Stimulated activated CD8-positive, alpha-beta memory T cell treated with anti-CD3 and anti-CD28 coated beads, Interleukin-12 subunit alpha, Interleukin-12 subunit beta, amount 100 ng/mL, for 24 hours (primary cell): ENCODE data around the gene GALNT16.
"Not testable (repeated sequence)": the region's sequence is repeated elsewhere in the genome, so short reads cannot be mapped to it uniquely, and the experiment has no call there.

ENCODE experiments used
- DNase-seq: peaks from one replicate; pipeline ENCODE4 v3.0.0-alpha.2; 2020; ENCODE audit errors: extremely low read depth

GALNT16 gene

GRCh38 chr14:69259527-69260189 is at the start of gene GALNT16:
GALNT16 (plus strand) TSS chr14:69260158; CDS start chr14:69260291, 133 bp downstream.
- DNase-seq, result no peak

DNA sequence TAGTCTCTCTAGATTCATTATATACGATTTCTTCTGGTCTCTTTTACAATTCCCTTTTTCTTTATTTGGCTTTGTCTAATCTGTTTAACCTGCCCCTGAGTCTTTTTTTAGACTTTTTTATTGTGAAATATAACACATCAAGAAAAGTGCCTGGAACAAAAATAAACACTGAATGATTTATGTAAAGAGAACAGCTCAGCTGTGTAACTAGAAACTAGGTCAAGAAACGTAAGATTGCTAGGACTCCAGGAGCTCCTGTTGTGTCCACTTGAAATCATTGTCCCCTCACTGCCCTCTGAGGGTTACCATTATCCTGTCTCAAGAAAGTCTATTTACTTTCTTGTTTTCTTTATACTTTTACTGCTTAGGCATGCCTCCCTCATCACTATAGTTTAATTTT is 45.6 kb upstream of the GALNT16 start:
- no peak for DNase-seq

GRCh38 chr14:69217663-69218062 is 42.3 kb upstream of the GALNT16 start:
- DNase-seq, result not testable (repeated sequence)

DNA sequence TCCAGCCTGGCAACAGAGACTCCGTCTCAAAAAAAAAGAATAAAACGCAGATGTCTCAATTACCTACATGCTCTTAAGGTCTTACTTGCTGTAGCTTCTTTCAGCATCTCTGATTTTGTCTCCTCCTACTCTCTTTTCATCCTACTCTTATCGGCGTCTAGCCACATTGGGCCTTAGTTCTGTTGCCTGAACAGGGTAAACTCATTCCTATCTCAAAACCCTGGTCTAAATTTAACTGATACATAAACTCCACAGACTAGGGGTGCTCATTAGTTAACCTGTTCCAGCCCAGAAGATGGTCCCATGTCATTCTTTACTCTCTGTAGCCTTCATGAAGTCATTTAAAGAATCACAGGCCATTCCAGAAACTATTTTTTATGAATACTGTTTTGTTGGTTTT is 35.0 kb upstream of the GALNT16 start:
- DNase-seq, result no peak

DNA sequence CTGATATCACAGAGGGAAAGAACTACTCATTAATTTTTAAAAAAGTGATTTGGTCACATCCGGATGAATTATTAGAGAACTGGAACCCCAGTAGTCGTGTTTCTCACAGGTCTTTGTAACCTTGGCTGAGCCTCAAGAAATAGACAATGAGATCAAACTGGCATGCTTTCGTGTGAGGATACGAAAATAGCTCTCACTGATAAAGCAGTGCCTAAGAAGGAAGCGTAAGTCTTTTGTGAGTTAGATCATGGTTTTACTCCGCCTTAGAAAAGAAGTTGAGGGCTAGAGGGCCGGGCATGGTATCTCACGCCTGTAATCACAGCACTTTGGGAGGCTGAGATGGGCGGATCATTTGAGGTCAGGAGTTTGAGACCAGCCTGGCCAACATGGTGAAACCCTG is 33.8 kb upstream of the GALNT16 start:
- DNase-seq, result no peak

DNA sequence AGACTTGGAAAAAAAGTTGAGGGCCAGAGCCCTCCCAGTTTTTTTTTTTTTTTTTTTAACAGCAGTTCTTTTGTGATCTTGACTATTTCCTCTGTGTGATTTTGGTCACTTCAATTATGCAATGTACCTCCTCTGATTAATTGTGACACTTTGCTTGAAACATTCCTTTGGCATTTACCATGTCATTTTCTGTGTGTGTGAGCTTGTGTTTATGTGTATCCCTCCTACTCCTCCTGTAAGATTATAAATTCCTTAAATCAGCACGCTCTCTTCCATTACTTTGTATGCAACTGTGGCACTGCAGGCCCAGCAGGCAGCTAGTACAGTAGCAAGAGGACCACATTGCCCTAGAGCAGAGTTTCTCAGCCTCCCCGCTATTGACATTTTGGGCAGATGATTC is 33.2 kb upstream of the GALNT16 start:
- DNase-seq, result no peak

DNA sequence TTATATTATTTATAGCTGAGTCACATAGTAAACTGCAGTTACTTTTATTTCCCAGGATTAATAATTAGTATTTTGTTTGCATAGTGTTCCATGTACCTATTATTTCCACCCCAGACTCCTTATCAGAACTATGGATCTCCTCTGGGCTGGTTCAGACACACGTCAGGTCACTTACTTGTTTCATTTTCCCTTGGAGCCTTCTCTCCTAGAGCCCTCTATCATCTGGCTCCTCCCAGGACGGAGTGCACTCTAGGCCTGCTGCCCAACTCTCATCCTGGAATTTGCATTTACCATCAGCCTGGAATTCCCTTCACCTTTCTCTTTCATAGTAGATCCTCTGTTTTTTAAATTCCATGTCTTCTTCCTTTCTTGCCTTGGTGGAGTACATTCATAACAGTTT is 28.5 kb upstream of the GALNT16 start:
- no peak for DNase-seq

DNA sequence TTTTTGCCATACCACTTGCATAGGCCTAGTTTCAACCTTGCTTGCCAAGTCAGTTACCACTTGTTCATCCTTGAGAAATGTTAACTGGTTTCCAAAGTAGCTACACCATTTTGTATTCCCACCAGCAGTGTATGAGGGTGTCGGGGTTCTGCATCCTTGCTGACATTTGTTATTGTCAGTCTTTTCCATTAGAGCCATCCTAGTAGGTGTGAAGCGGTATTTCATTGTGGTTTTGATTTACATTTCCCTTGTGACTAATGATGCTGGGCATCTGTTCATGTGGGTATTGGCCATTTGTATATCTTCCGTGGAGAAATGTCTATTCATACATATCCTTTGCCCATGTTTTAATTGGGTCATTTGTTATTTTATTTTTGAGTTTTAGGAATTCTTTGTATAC is 27.6 kb upstream of the GALNT16 start:
- DNase-seq, result no peak

GRCh38 chr14:69234106-69234505 is 25.9 kb upstream of the GALNT16 start:
- no peak for DNase-seq

GRCh38 chr14:69235708-69236107 is 24.2 kb upstream of the GALNT16 start:
- DNase-seq, result no peak

DNA sequence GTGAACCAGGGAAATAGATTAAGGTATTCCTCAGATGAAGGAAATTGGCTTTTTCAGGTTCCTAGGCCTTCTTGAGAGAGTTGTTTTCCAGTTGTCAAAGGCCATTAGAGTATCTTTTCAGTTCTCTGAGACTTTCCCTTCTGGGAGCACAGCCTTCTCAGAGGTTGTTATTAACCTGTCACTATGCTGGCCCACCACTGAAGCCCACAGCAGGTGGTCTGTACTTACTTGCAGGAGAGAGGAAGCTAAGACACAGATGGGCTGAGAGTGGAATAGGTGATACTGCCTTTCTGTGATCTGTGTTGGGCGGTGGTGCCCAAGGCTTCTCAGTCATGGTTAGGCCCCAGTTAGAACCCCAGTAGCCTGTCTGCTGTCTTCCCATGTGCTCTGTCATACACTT is 22.8 kb upstream of the GALNT16 start:
- no peak for DNase-seq

DNA sequence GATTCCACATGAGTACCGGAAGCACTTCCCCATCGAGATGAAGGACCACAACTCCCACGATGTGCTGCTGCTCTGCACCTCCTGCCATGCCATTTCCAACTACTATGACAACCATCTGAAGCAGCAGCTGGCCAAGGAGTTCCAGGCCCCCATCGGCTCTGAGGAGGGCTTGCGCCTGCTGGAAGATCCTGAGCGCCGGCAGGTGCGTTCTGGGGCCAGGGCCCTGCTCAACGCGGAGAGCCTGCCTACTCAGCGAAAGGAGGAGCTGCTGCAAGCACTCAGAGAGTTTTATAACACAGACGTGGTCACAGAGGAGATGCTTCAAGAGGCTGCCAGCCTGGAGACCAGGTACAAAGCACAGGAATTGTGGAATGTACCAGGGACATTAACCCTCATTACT is 22.4 kb upstream of the GALNT16 start:
- no peak for DNase-seq

DNA sequence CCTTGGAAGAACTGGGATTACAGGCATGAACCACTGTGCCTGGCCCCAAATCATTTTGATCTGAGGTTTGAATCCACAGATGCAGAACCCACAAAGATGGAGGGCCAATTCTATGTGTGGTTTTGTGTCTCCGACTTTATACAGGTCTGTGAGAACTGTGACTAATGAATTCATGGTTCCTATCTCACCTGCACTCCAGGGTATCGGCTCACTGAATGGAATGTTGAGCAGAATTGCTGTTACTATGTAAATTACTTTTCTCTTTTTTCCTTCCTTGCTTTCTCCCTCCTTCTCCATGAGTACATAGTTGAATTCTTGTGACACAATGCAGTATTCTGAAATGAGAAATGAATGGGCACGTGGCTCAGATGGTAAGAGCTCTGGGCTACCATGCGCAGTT is 21.1 kb upstream of the GALNT16 start:
- DNase-seq, result no peak

DNA sequence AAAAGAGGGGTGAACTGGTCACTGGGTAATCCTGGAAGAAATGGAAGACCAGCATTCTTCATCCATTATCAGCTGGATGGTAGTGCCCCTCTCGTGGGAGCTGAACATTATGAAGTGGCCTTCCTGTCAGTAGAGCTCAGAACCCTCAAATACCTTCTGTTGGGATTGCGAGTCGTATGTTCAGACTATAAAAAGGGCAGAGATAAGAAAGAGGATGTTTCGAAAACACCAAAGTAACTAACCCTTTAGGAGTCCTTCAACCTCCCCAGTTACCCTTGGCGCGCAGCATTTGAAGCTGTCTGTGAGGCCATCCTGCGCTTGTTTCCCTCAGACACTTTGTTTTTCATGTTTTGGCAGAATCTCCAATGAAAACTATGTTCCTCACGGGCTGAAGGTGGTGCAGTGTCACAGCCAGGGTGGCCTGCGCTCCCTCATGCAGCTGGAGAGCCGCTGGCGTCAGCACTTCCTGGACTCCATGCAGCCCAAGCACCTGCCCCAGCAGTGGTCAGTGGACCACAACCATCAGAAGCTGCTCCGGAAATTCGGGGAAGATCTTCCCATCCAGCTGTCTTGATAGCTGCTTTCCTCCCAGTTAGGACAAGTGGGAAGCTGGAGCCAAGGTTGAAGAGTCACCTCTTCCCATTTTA is 19.3 kb upstream of the GALNT16 start:
- no peak for DNase-seq

DNA sequence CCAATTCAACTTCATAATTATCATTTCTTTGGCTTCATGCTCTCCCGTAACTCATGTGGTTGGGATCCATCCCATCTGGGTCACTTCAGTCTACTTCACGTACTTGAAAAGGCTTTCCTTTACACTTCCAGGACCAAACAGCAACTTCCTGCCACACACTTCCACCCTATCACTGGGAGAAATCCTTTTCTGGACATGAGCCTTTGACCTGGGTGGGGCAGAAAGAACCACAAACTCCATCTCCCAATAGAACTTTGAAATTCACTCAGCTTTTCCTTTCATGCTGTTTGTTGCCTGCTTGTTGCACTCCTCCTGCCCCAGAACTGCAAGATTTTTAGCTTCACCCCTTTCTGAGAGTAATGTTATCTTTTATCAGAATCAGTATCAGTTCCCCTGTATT is 18.4 kb upstream of the GALNT16 start:
- no peak for DNase-seq

GRCh38 chr14:69242311-69243224 is 17.4 kb upstream of the GALNT16 start:
- DNase-seq, result no peak

GRCh38 chr14:69244946-69245345 is 15.0 kb upstream of the GALNT16 start:
- no peak for DNase-seq

- DNase-seq, result no peak
These were observed 13.6 kb upstream of the GALNT16 start for GRCh38 chr14:69246331-69246730.

- DNase-seq, result no peak
These were observed 12.1 kb upstream of the GALNT16 start for GRCh38 chr14:69247676-69248440.

DNA sequence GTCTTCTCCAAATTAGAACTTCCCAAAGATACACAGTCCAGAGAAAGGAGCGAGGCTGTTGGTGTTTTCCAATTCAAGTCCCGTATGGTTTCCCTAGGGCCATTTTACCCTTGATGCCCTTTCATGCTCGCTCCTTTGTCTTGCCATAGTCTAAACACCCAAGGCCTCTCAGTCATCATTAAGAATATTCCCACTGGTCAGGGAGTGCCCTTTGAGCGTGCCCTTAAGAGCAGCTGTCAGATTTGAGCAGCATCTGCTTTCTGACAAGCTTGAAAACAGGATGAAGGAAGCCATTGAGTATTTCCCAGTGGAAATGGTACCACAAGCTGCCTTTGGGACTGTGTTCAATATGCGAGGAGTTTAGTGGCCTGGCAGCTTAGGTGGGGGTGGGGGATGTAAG is 10.4 kb upstream of the GALNT16 start:
- DNase-seq, result no peak

DNA sequence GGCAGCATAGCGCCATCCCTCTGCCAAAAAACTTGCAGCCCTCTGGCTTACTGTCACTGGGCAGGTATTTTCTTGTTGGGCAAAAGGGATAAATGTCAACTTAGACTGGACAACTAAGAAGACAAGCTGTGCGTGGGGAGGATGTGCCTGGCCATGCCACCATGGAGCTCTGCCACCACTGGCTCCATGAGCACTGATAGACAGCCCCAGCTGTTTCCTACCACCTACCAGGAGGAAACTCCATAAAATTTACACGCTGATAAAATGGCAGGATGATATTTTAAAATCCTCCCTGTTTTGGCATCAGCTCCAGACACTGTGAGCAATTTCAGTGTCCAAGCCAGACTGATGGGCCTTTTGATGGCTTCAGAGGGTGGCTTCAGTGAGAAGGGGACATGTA is 7.1 kb upstream of the GALNT16 start:
- DNase-seq, result no peak

DNA sequence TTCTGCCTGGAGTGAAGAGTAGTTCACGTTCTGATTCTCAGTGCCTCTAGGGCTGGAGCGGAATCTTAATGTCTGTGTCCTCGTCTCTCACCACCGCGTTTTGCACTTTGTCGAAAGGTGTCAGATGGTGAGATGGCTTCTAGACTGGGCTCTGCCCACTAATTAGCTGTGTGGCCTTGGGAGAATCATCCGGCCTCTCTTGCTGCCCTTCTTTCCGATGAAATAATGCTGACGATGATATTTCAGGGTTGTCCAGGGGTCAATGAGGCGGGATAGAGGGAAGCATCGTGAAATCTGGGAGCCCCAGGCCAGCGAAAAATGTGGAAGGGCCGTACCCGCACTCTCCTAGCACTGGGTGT is 811 bp upstream of the GALNT16 start:
- no peak for DNase-seq
